Cerebellar nuclear complex (tissue), 1 donor: Measurements from ENCODE around the gene CST9L.
"Not testable (repeated sequence)": the region's sequence is repeated elsewhere in the genome, so short reads cannot be mapped to it uniquely, and the experiment has no call there.

Experiments used
- DNase-seq, 2 experiments: peaks; one replicate each; lab custom pipeline; 2025; lab: John Stamatoyannopoulos, UW

Gene CST9L

DNA sequence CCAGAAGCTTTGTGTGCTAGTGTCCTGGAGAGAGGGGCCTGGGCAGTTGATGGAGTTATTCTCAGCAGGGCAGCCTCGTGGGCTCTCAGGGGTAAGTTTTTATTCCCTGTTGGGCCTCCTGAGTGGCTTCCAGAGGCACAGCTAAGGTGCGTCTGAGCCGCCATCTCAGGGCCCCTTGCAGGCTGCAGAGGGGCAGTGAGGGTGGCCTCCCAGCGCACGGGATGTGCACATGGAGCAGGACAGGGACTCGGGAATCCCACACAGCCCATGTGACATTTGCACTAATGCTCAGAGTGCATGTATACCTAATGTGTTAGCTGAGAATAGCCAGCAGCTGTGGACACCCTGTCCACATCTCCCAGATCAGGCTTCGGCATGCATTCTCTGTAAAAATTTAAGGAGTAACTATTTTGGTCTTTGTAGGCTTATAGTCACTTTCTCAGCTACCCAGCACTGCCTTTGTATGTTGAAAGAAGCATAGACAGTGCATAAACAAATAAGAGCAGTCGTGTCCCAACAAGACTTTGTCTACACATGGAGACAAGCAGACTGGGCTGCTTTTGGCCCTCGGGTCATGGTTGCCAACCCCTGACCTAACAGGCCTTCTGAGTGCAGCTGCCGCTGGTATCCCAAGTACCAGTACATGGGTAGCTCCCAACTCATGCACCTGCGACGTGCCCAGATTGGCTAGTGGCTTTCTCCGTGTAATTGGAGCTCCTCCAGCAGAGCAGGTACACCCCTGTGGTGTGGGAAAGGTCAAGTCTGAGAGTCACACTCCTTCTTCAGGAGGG, 18.6 kb upstream of the CST9L start:
- no peak for DNase-seq

DNA sequence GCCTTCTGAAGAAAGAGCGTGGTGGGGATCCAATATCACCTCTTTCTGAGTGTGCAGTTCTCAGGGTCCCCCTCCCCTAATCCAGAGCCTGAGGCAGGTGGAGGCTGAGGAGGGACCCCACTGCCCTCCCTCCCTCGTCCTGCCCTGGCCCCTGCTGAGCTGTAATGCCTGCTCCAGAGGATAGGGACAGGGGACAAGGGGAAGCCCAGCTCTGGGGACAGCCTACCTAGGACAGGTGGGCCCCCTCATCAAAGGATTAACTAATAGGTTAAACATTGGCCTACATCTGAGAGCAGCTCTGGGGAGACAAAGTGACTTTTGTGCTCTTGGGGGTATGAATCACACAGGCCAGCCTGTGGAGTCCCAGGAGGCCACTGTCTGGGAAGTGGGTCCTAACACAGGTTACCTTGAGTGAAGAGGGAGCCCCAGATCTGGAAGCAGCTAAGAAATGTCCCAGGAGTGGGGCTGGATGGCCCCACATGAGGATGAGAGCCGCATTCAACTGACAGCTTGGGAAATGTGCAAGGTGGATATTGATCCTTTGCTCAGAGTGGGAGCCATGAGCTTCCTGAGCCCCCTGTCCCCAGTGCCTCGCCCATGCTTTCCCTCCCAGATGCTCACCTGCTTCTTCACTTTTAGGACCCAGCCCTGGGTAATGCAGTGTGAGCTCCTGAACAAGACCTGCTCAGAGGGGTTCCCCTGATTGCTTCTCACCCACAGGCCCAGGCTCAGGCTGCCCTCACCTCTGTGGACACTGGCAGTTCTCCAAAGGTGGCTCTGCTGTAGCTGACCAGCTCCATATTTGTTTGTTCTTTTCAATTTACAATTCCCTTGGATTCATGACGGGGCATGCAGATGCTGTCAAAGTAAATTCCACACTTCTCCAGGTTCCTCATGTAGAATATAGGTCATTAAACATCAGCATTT, 17.8 kb upstream of the CST9L start:
- no peak for DNase-seq

- DNase-seq = no peak
These were observed 17.1 kb upstream of the CST9L start for GRCh38 chr20:23585449-23585807.

DNA sequence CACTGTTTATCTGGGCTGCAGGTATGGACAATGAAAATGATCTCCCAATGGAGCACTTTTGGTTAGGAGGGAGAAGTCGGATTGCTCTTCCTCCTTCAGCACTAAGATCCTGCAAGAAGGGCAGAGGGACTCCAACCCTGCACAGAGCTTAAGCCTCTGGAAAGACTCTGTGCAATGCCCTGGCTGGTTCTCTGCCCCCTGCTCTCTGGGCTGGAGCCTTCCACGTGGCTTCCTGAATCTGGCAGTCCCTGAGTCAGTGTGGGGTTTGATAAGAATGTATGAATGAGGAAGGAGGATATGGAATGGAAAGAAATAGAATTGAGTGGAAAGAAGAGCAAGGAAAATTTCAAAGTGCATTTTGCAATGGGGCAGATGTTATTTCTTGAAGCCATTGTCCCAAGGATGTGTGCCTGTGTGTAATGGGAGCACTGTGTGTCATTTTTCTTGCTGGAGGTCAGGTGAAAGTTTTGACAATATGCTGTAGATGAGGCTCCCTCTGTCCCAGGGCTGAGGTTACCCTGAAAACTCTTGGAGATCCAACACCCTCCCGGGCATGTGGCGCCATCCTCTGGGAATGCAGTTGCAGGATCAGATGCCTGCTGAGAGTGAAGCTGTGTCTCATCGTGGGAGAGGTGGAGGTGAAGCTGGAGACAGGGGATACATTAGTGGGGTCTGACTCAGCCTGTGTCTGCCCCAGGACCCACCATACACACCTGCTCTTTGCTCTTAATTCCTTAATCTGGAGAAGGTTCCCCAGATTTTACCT, 16.3 kb upstream of the CST9L start:
- DNase-seq = no peak

GRCh38 chr20:23583526-23583925, 15.2 kb upstream of the CST9L start:
- DNase-seq = no peak

DNA sequence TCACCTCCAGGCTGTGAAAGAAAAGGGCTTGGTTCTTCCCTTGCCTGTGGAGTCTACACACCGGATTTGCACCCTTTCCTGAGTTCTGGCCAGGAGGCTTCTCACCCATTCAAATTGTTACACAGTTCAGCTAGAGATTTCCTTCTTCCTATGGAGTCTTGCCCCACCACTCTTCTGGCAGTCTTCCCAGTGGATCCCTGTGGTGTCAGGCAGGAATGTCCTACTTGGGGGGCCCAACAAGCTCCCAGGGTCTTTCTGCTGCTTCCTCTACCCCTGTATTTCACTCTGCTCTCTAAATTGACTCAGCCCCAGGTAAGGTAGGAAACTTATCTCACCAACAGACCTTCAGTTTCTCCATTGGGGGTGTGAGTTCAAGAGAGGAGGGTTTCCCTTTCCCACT, 14.0 kb upstream of the CST9L start:
- no peak for DNase-seq

DNA sequence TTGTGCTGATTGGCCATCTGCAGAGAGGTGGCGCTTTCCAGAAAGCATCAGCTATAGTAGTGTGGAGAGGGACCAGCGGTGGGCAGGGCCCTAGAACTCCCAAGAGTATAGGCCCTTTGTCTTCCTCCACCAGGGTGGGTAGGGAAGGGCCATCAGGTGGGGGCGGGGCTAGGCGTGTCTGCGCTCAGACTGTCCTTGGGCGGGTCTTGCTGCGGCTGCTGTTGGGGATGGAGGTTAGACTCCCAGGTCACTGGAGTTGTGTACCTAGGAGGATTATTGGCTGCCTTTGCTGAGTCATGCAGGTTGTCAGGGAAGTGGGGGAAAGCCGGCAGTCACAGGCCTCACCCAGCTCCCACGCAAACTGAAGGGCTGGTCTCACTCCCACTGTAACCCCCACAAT, 13.5 kb upstream of the CST9L start:
- not testable (repeated sequence) for DNase-seq

DNA sequence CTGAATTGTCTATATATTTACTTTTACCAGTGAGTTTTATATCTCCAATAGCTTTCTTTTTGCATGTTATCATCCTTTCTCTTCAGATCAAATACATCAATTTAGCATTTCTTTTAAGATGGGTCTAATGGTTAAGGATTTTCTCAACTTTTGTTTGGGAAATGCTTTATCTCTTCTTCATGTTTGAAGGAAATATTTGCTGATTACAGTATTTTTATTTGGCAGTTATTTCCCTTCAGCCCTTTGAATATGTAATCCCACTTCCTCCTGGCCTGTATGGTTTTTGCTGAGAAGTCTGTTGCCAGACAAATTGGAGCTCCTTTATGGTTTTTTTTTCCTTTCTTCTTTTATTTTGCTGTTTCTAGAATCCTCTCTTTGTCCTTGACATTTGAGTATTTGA, 6.7 kb upstream of the CST9L start:
- DNase-seq = no peak

DNA sequence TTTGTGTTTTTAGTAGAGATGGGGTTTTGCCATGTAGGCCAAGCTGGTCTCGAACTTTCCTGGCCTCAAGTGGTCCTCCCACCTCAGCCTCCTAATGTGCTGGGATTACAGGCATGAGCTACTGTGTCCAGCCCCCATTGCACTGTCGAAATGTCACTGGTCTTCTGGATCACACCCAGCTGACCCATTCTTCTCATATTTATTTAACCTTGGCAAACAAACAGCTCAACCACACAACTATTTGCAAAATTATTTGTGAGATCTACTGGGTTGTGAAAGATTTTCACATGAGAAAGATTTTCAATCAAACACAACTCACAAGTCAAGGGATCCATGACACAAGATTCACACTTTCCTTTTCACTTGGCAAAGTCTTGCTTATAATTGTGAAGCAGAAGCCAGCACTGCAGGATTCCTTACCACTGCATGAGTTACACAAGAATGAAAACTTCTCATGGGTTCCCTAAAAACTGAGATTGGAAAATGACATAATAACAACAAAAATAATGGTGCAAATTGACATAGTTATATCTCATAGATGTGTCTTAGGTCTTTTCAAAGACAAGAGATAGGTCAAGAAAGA, 2.0 kb upstream of the CST9L start:
- DNase-seq = no peak

DNA sequence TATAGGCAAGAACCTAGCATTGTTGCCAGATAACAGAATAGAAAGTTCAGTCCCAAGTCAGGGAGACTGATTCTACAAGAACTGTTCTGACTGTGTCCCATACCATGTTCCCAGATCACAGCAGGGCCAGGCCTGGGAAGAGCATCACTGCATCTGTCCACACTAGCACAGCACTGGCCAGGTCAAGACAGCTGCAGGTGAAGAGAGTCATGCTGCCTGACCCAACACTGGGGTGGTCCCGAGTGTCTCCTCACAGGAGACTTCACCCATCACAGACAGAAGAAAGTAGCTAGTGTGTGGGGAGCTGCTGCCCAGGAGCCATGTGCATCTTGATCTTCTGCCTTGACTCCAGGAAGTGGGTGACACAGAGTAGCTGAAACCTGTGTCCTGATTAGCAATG, 1.3 kb upstream of the CST9L start:
- DNase-seq = no peak

DNA sequence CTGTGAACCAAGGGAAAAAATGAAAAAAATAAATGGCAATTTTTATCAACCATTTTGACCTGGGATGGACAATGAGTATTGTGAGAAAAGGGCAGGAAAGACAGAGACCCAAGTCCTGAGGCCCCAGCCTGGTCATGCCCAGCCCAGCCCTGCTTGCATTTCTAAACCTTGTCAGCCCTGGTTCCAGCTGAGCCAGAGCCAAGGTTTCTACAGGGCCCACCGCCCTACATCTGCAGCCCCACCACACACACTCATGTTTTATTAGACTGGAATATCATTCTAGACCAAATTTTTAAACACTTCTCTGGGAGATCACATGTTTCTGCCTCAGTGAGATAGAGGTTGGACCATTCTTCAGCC, 667 bp upstream of the CST9L start:
- DNase-seq = no peak

DNA sequence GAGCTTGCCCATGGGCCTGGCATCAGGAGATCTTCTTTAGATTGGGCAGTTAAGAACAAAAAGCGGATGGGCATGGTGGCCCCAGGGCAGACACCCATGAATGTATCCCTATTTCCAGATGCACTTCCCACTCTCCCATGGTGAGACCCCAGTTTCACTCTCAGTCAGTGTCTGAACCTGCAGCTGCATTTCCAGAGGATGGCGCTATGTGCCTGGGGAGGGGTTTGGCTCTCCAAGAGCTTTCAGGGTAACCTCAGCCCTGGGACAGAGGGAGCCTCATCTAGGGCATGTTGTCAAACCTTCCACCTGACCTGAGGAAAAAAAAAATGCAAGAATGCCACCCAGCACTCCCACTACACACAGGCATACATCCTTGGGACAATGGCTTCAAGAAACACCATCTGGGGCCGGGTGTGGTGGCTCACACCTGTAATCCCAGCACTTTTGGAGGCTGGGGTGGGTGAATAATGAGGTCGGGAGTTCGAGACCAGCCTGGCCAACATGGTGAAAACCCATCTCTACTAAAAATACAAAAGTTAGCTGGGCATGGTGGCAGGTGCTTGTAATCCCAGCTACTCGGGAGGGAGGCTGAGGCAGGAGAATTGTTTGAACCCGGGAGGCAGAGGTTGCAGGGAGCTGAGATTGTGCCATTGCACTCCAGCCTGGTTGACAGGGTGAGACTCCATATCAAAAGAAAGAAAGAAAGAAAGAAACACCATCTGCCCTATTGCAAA, 1.9 kb downstream of the CST9L start:
- DNase-seq = no peak

DNA sequence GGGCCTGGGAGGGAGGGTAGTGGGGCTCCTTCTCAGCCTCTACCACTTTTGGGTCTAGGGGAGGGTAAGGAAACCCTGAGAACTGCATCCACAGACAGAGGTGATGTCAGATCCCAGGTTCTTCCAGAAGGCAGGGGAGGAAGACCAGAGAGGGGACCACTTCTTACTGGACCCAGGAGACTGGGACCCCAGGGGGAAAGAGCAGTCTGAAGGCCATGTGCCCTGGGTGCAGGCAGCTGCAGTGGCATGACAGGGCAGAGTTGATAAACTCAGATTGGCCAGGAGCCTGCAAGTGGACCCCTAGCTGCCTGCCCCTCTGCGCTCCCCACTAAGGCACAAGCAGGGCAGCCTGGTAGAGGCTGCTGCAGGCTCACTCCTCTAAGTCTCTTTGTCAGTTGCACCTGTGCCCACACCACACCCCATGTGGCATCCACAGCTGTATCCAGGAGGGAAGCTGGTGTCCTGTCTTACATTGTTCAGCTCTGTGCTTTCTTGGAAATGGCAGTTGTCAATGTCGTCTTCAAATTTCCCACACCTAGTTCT, 2.7 kb downstream of the CST9L start:
- DNase-seq = no peak

DNA sequence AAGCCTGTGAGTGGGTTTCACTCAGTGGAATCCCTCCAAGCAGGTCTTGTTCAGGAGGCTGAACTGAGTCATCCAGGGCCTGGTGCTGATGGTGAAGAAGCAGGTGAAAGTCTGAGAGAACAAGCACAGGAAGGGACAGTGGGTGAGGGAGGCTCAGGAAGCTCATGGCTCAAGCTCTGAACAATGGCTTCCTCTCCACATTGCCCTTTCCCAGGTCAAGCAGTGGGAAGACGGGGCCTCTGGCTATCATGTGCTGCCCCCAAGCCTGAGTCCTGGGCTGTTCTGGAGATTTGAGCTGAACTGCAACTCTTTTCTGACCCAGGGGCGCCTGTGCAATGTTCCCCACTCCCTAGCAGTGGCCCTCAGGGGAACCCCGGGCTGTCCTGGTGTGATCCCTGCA, 3.4 kb downstream of the CST9L start:
- no peak for DNase-seq

GRCh38 chr20:23562721-23563342, 5.5 kb downstream of the CST9L start:
- DNase-seq = no peak

DNA sequence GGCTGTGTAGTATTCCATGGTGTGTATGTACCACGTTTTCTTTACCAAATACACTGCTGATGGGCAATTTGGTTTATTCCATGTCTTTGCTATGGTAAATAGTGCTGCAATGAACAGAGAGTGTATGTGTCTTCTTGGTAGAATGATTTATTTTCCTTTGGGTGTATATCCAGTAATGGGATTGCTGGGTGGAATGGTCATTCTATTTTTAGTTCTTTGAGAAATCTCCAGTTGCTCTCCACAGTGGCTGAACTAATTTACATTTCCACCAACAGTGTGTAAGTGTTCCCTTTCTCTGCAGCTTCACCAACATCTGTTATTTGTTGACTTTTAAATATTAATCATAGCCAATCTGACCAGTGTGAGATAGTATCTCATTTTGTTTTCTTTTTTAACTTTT, 13.9 kb downstream of the CST9L start:
- DNase-seq = no peak

- no peak for DNase-seq
These were observed 16.5 kb downstream of the CST9L start for GRCh38 chr20:23551786-23552185.

DNA sequence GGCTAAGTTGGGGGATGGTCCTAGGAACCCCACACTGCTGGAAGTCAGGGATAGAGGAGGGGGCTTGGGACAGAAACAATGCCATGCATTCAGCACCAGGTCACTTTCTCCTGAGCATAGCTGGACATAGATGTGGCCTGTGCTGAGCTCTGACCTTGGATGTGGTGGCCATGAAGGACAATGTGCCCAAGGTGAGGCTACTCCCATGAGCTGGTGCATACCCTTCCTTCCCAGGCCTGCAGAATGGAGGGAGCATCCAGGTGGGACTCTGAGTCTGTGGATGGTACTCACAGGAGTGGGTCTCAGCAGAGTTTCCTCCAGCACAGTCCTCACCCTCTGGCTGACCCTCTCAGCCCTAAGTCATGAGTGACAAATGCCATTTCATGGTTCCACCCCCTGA, 16.9 kb downstream of the CST9L start:
- DNase-seq = no peak

- no peak for DNase-seq
These were observed 18.1 kb downstream of the CST9L start for GRCh38 chr20:23550227-23550626.

DNA sequence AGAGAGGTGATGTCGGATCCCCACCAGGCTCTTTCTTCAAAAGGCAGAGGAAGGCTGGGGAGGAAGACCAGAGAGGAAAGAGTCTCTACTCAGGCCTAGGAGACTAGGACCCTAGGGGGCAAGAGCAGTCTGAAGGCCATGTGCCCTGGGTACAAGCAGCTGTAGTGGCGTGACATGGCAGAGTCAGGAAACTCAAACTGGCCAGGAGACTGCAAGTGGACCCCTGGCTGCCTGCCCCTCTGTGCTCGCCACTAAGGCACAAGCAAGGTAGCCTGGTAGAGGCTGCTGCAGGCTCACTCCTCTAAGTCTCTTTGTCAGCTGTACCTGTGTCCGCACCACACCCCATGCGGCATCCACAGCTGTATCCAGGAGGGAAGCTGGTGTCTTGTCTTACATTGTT, 19.9 kb downstream of the CST9L start:
- no peak for DNase-seq

DNA sequence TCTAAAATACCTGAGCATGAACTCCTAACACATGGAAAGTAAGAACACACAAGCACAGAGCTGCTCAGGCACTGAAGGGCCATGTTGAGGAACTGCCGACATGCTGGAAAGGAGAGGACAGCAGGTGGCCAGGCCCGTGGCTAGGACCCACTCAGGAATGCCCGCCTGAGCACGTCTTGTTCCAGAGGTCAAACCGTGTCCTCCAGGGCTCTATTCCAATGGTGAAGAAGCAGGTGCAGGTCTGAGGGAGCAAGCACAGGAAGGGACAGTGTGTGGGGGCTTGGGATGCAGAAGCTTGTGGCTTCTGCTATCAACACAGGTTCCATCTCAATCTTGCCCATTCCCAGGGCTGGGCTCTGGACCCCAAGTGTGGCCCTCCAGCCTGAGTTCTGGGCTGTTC, 20.7 kb downstream of the CST9L start:
- no peak for DNase-seq
